ENCODE results near the gene SACM1L. TPM values are rescaled to one million over a fixed set of nuclear protein-coding genes. Genes with fewer than 3 reads are reported as not detected.

SACM1L gene
- total RNA-seq, 1 donor from 2014 or later, result 44.1 TPM

- Mint-ChIP-seq H3K36me3 (ENCODE audit: low read depth) (peaks cover 9% of the 10 kb centered on the region), H3K9me3 (no peaks in the 10 kb centered on the region), H3K4me3 (no peak overlapping the region), H3K4me1 (peaks cover 7% of the 10 kb centered on the region), H3K27me3 (ENCODE audit: low read depth) (no peaks in the 10 kb centered on the region), H3K27ac (ENCODE audit: unreplicated experiment) (peak overlapping the region; percentile 79)
- DNase-seq (ENCODE audit: low read depth, low spot score), result no peak
- TF ChIP-seq, protein P1, sequence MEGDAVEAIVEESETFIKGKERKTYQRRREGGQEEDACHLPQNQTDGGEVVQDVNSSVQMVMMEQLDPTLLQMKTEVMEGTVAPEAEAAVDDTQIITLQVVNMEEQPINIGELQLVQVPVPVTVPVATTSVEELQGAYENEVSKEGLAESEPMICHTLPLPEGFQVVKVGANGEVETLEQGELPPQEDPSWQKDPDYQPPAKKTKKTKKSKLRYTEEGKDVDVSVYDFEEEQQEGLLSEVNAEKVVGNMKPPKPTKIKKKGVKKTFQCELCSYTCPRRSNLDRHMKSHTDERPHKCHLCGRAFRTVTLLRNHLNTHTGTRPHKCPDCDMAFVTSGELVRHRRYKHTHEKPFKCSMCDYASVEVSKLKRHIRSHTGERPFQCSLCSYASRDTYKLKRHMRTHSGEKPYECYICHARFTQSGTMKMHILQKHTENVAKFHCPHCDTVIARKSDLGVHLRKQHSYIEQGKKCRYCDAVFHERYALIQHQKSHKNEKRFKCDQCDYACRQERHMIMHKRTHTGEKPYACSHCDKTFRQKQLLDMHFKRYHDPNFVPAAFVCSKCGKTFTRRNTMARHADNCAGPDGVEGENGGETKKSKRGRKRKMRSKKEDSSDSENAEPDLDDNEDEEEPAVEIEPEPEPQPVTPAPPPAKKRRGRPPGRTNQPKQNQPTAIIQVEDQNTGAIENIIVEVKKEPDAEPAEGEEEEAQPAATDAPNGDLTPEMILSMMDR (conservative IDR thresholded peaks at IDR 0.05), result no peak
Measured at GRCh38 chr3:45705839-45706808, 16.9 kb downstream of the SACM1L start.

DNA sequence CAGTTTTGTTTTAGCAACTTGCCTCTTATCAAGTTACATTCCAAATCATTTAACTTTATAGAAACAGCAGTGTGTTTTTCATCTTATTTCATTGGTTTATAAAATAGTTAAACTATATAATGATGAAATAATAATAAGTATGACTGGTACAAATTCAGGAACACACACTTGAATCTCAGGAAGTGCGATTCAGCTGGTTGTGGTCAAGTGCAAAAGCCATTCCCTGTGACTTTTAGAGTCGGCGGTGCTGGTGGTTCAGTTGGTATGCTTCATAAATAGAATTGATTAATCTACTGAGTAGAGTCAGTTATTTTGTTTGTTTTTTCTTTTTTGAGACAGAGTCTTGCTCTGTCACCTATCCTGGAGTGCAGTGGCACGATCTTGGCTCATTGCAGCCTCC lies 22.7 kb downstream of the SACM1L start:
- Mint-ChIP-seq H3K4me3 (no peak overlapping the region), H3K27ac (ENCODE audit: unreplicated experiment) (no peak overlapping the region), H3K4me1 (no peaks in the 10 kb centered on the region), H3K27me3 (ENCODE audit: low read depth) (no peaks in the 10 kb centered on the region), H3K36me3 (ENCODE audit: low read depth) (peaks cover 13% of the 10 kb centered on the region), H3K9me3 (no peaks in the 10 kb centered on the region)
- TF ChIP-seq, protein P1 (conservative IDR thresholded peaks at IDR 0.05), result no peak
- no peak for DNase-seq (ENCODE audit: low read depth, low spot score)

DNA sequence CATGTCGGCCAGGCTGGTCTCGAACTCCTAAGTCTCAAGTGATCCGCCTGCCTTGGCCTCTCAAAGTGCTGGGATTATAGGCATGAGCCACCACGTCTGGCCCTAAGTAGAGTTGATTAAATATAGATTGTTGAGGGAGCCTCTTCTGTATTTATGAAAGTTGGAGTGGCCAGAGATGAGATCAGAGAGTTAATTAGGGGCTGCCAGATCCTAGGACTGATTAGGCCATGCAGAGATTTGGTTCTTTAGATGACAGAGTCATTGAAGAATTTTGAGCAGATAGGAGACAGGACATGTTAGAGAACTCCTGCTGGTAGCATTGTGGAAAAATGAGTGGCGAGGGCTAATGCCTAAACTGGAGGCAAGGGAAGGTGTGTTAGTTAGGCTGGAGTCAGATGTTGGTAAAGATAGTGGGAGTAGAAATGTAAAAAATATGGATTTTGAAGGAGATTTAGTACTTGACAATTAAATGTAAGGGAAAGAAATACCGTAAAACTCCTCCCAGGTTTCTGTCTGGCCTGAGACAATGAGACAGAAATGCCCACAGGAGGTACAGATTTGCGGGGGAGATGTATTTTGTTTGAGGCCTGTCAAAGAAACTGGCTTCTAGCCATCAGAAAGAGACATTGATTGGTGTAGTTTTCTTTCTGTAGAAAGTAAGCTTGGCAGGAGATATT lies 23.4 kb downstream of the SACM1L start:
- TF ChIP-seq, protein P1 (conservative IDR thresholded peaks at IDR 0.05), result no peak
- Mint-ChIP-seq H3K9me3 (no peaks in the 10 kb centered on the region), H3K36me3 (ENCODE audit: low read depth) (peaks cover 13% of the 10 kb centered on the region), H3K27ac (ENCODE audit: unreplicated experiment) (no peak overlapping the region), H3K4me1 (no peaks in the 10 kb centered on the region), H3K27me3 (ENCODE audit: low read depth) (no peaks in the 10 kb centered on the region), H3K4me3 (no peak overlapping the region)
- no peak for DNase-seq (ENCODE audit: low read depth, low spot score)

GRCh38 chr3:45715945-45716344 lies 26.7 kb downstream of the SACM1L start:
- H3K27ac Mint-ChIP-seq (ENCODE audit: unreplicated experiment), result no peak overlapping the region
- H3K4me1 Mint-ChIP-seq, result no peaks in the 10 kb centered on the region

GRCh38 chr3:45716790-45717336 lies 27.7 kb downstream of the SACM1L start:
- no peaks in the 10 kb centered on the region for H3K9me3 Mint-ChIP-seq
- no peak for DNase-seq (ENCODE audit: low read depth, low spot score)
- H3K4me3 Mint-ChIP-seq, result no peak overlapping the region
- peaks cover 3% of the 10 kb centered on the region for H3K36me3 Mint-ChIP-seq (ENCODE audit: low read depth)
- H3K27me3 Mint-ChIP-seq (ENCODE audit: low read depth), result no peaks in the 10 kb centered on the region
- no peak overlapping the region for H3K27ac Mint-ChIP-seq (ENCODE audit: unreplicated experiment)
- H3K4me1 Mint-ChIP-seq, result no peaks in the 10 kb centered on the region
- TF ChIP-seq, protein P1 (conservative IDR thresholded peaks at IDR 0.05), result no peak

More at GRCh38 chr3:45715945-45716344, 26.7 kb downstream of the SACM1L start:
- Mint-ChIP-seq H3K27me3 (ENCODE audit: low read depth) (no peaks in the 10 kb centered on the region), H3K4me3 (no peak overlapping the region), H3K36me3 (ENCODE audit: low read depth) (peaks cover 8% of the 10 kb centered on the region), H3K9me3 (no peaks in the 10 kb centered on the region)
- DNase-seq (ENCODE audit: low read depth, low spot score), result no peak
- TF ChIP-seq, protein P1 (conservative IDR thresholded peaks at IDR 0.05), result no peak
